HCT116 (cell line): ENCODE data around the gene MICAL3. TPM values are rescaled to one million over a fixed set of nuclear protein-coding genes. Genes with fewer than 3 reads are reported as not detected.

Experiments used
- ATAC-seq: fragments of 200-7000 bp; cut with Tn5 transposase; 2 replicates; pipeline ENCODE4 v1.9.1; 2020; ENCODE audit warnings: mild to moderate bottlenecking, moderate library complexity
- BruUV-seq: library from RNA; stranded (reverse); fragments of 400-500 nt; replicated peaks from 2 replicates; lab custom pipeline; 2021; lab: Mats Ljungman, UMichigan
- CTCF ChIA-PET: fragments of 300-600 bp; sonication (Branson Sonifier 250); formaldehyde crosslinking; loops from one replicate; lab custom pipeline; 2021; ENCODE audit warnings: antibody characterized with exemption; lab: Charles Lee
- POLR2A ChIA-PET: fragments of 300-600, 350-600 bp; sonication (Branson Sonifier 250); formaldehyde crosslinking; loops from one replicate; lab custom pipeline; 2021; ENCODE audit warnings: antibody characterized with exemption; lab: Charles Lee
- RAD21 ChIA-PET, 2 experiments: fragments of 300-600 bp; sonication (Branson Sonifier 250); formaldehyde crosslinking; loops; one replicate each; lab custom pipeline; 2023; ENCODE audit warnings: low total read pairs in 2 of 2; ENCODE audit not compliant: uncharacterized antibody in 2 of 2, unreplicated experiment in 2 of 2, low non-redundant PET in 1 of 2; lab: Charles Lee
- DNase-seq: peaks from one replicate; pipeline ENCODE4 v3.0.0-alpha.2; 2010; ENCODE audit warnings: low read depth, low spot score
- H2AFZ ChIP-seq: fragments of 200-600 bp; shearing (Covaris generic), sonication (generic); 2 replicates; pipeline ENCODE4 v1.6.1; 2017; ENCODE audit warnings: low read depth, mixed run types, mixed read lengths, antibody characterized with exemption, low read length; ENCODE audit not compliant: poor library complexity, severe bottlenecking
- H3K27ac ChIP-seq: 2 replicates; pipeline ENCODE4 v1.5.1; 2012; ENCODE audit warnings: low read depth, low read length
- H3K27me3 ChIP-seq: fragments of 200-600 bp; sonication (generic); 2 replicates; pipeline ENCODE4 v1.6.1; 2016; ENCODE audit warnings: mixed run types, low read length, mixed read lengths; ENCODE audit not compliant: insufficient read depth
- H3K36me3 ChIP-seq, 2 experiments: fragments of 200-500 bp in 1 of 2; fragments of 200-600 bp in 1 of 2; sonication (Bioruptor generic) in 1 of 2; sonication (generic) in 1 of 2; 2 replicates each; pipeline versions ENCODE4 v1.5.1 to v1.6.1; 2014 to 2016; ENCODE audit warnings: low read length in 2 of 2, inconsistent platforms in 1 of 2, mixed read lengths in 1 of 2, mixed run types in 1 of 2; ENCODE audit not compliant: insufficient read depth in 2 of 2, control insufficient read depth in 1 of 2
- H3K4me1 ChIP-seq, 2 experiments: fragments of 200-600 bp in 1 of 2; sonication (generic) in 1 of 2; 2 replicates each; pipeline versions ENCODE4 v1.5.1 to v1.6.1; 2012 to 2017; ENCODE audit warnings: low read length in 2 of 2, inconsistent platforms in 1 of 2, mild to moderate bottlenecking in 1 of 2, mixed read lengths in 1 of 2, mixed run types in 1 of 2, moderate library complexity in 1 of 2; ENCODE audit not compliant: insufficient read depth in 2 of 2, control insufficient read depth in 1 of 2
- H3K4me2 ChIP-seq: fragments of 200-600 bp; sonication (generic); 2 replicates; pipeline ENCODE4 v1.6.1; 2017; ENCODE audit warnings: mixed run types, low read length, mixed read lengths
- H3K4me3 ChIP-seq, 2 experiments: fragments of 200-600 bp in 1 of 2; sonication (generic) in 1 of 2; replicated peaks in 1 of 2; 2 replicates each; pipeline ENCODE4 v1.5.1; 2011 to 2016; ENCODE audit warnings: low read length in 2 of 2, control low read depth in 1 of 2, low read depth in 1 of 2, mild to moderate bottlenecking in 1 of 2, mixed read lengths in 1 of 2, mixed run types in 1 of 2
- H3K79me2 ChIP-seq: fragments of 200-600 bp; sonication (generic); 2 replicates; pipeline ENCODE4 v1.6.1; 2017; ENCODE audit warnings: mild to moderate bottlenecking, mixed run types, low read length, moderate library complexity, mixed read lengths; ENCODE audit not compliant: insufficient read depth
- H3K9ac ChIP-seq: fragments of 200-600 bp; sonication (generic); 2 replicates; pipeline ENCODE4 v1.6.1; 2016; ENCODE audit warnings: low read length, mixed read lengths
- H3K9me2 ChIP-seq: fragments of 200-600 bp; sonication (generic), shearing (Covaris generic); 2 replicates; pipeline ENCODE4 v1.6.1; 2017; ENCODE audit warnings: mixed run types, mild to moderate bottlenecking, moderate library complexity; ENCODE audit not compliant: insufficient read depth
- H3K9me3 ChIP-seq, 2 experiments: fragments of 200-500 bp in 1 of 2; fragments of 200-600 bp in 1 of 2; sonication (Bioruptor generic) in 1 of 2; sonication (generic) in 1 of 2; 2 replicates each; pipeline ENCODE4 v1.6.1; 2014 to 2017; ENCODE audit warnings: low read length in 2 of 2, mixed read lengths in 2 of 2, inconsistent platforms in 1 of 2, low read depth in 1 of 2, mild to moderate bottlenecking in 1 of 2, mixed run types in 1 of 2, moderate library complexity in 1 of 2; ENCODE audit not compliant: control insufficient read depth in 1 of 2, insufficient read depth in 1 of 2
- H4K20me1 ChIP-seq: fragments of 200-600 bp; sonication (generic), shearing (Covaris generic); 2 replicates; pipeline ENCODE4 v1.6.1; 2017; ENCODE audit warnings: mixed run types, mild to moderate bottlenecking, moderate library complexity; ENCODE audit not compliant: insufficient read depth
- CEBPB ChIP-seq: IDR thresholded peaks from 2 replicates; pipeline ENCODE4 v1.6.1; 2012; ENCODE audit warnings: low read depth
- JUND ChIP-seq: IDR thresholded peaks from 2 replicates; pipeline ENCODE4 v1.6.1; 2012
- POLR2A ChIP-seq: IDR thresholded peaks from 2 replicates; pipeline ENCODE4 v1.7.0; 2011; ENCODE audit warnings: borderline replicate concordance; ENCODE audit not compliant: insufficient read depth, insufficient read length; ENCODE audit errors: extremely low read depth
- POLR2AphosphoS5 ChIP-seq: IDR thresholded peaks from 2 replicates; pipeline ENCODE4 v1.6.1; 2011; ENCODE audit warnings: mild to moderate bottlenecking, low read depth, low read length, moderate library complexity
- SP1 ChIP-seq: IDR thresholded peaks from 2 replicates; pipeline ENCODE4 v1.6.1; 2012; ENCODE audit warnings: low read depth
- SRF ChIP-seq: IDR thresholded peaks from 2 replicates; pipeline ENCODE4 v1.6.1; 2012; ENCODE audit warnings: low read depth
- YY1 ChIP-seq: IDR thresholded peaks from 2 replicates; pipeline ENCODE4 v1.6.1; 2011; ENCODE audit warnings: low read length, low read depth, moderate library complexity, mild to moderate bottlenecking; ENCODE audit not compliant: insufficient replicate concordance; ENCODE audit errors: extremely low read depth
- intact Hi-C: fragments of 100-400 bp; cut with micrococcal nuclease; formaldehyde crosslinking; loops from 2 replicates; pipeline ENCODE4 v1.10.0; 2022
- total RNA-seq: library from RNA; stranded (reverse); gene quantifications from one replicate; pipeline ENCODE4 v1.2.1, GENCODE V29; 2021; ENCODE audit not compliant: unreplicated experiment
- TF ChIP-seq, protein P1 (sequence below): IDR thresholded peaks from 2 replicates; pipeline ENCODE4 v1.6.1; 2012; ENCODE audit warnings: low read depth
- TF ChIP-seq, protein P2 (sequence below): IDR thresholded peaks from 2 replicates; pipeline ENCODE4 v1.6.1; 2012

The MICAL3 gene
- total RNA-seq, 1 experiment from 2014 or later: 30.8 TPM

GRCh38 chr22:17897858-17898257 lies 126.5 kb downstream of the MICAL3 start:
- TF ChIP-seq YY1: no peak
- TF ChIP-seq, all 23 proteins: peak for 0
- Histone ChIP-seq H2AFZ (no peak overlapping the region), H4K20me1 (no peaks in the 10 kb centered on the region), H3K4me3 (no peak overlapping the region), H3K27ac (no peak overlapping the region), H3K36me3 (peaks cover 19 to 22% of the 10 kb centered on the region in 2 experiments; a peak in 3 of 4 replicates), H3K79me2 (no peaks in the 10 kb centered on the region), H3K9me3 (no peaks in the 10 kb centered on the region), H3K27me3 (no peaks in the 10 kb centered on the region), H3K9ac (no peak overlapping the region), H3K9me2 (no peaks in the 10 kb centered on the region), H3K4me2 (no peak overlapping the region), H3K4me1 (no peaks in the 10 kb centered on the region)
- DNase-seq (no peak), ATAC-seq (no peak)
- POLR2A ChIA-PET: no interaction called here
- intact Hi-C loops: loop anchor here (2.0 kb wide), 1 partner anchor 179 kb away; the partner anchor contains the start of gene PEX26
- RAD21 ChIA-PET: no interaction called here
- BruUV-seq: no TSS peak
- CTCF ChIA-PET: no interaction called here

DNA sequence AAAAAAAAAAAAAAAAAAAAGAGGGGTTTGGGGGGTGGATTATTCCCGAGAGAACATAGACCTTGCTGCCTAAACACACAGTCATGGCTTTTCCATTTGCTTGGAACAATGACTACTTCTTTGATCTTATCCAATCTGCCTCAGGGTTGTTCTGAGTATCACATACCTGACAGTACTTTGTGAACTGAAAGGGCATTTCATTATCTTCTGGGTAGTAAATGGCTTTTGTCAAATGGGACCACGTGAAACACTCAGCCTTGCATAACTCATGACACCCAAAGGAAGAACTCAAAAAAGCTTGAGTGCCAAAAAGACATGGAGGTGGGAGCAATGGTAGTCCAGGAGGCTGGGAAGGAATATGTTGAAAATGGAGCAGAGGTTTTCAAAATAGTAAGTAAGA lies 126.9 kb downstream of the MICAL3 start:
- BruUV-seq: no TSS peak
- DNase-seq: no peak
- peaks cover 19 to 24% of the 10 kb centered on the region in 2 experiments; a peak in 3 of 4 replicates for H3K36me3 ChIP-seq

More for the DNA sequence above, 126.9 kb downstream of the MICAL3 start:
- Histone ChIP-seq H4K20me1 (no peaks in the 10 kb centered on the region), H3K9me2 (no peaks in the 10 kb centered on the region), H3K79me2 (no peaks in the 10 kb centered on the region), H2AFZ (no peak overlapping the region), H3K9ac (no peak overlapping the region), H3K4me2 (no peak overlapping the region), H3K9me3 (no peaks in the 10 kb centered on the region), H3K27ac (no peak overlapping the region), H3K4me3 (no peak overlapping the region), H3K27me3 (no peaks in the 10 kb centered on the region), H3K4me1 (no peaks in the 10 kb centered on the region)
- ChIA-PET RAD21 (no interaction called here), POLR2A (no interaction called here), CTCF (interaction anchor here (0.9 kb wide), 1 partner anchor 178 kb away, joined by 4 read pairs; no protein-coding TSS in a partner anchor)
- TF ChIP-seq POLR2AphosphoS5 (no peak), SRF (no peak), JUND (no peak), CEBPB (no peak), YY1 (no peak), SP1 (no peak), POLR2A (no peak)
- TF ChIP-seq, protein P1, sequence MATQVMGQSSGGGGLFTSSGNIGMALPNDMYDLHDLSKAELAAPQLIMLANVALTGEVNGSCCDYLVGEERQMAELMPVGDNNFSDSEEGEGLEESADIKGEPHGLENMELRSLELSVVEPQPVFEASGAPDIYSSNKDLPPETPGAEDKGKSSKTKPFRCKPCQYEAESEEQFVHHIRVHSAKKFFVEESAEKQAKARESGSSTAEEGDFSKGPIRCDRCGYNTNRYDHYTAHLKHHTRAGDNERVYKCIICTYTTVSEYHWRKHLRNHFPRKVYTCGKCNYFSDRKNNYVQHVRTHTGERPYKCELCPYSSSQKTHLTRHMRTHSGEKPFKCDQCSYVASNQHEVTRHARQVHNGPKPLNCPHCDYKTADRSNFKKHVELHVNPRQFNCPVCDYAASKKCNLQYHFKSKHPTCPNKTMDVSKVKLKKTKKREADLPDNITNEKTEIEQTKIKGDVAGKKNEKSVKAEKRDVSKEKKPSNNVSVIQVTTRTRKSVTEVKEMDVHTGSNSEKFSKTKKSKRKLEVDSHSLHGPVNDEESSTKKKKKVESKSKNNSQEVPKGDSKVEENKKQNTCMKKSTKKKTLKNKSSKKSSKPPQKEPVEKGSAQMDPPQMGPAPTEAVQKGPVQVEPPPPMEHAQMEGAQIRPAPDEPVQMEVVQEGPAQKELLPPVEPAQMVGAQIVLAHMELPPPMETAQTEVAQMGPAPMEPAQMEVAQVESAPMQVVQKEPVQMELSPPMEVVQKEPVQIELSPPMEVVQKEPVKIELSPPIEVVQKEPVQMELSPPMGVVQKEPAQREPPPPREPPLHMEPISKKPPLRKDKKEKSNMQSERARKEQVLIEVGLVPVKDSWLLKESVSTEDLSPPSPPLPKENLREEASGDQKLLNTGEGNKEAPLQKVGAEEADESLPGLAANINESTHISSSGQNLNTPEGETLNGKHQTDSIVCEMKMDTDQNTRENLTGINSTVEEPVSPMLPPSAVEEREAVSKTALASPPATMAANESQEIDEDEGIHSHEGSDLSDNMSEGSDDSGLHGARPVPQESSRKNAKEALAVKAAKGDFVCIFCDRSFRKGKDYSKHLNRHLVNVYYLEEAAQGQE: no peak
- TF ChIP-seq, protein P2, sequence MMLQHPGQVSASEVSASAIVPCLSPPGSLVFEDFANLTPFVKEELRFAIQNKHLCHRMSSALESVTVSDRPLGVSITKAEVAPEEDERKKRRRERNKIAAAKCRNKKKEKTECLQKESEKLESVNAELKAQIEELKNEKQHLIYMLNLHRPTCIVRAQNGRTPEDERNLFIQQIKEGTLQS: no peak
- intact Hi-C loops: loop anchor here (2.0 kb wide), 1 partner anchor 179 kb away; the partner anchor contains the start of gene PEX26
- ATAC-seq: no peak
